Measurements from ENCODE around the gene SCARB1.

SCARB1 gene

GRCh38 chr12:124869059-124869665, 5.5 kb upstream of the SCARB1 start:
- peaks cover 2% of the 10 kb centered on the region; the same call in 1 of the 2 replicates for H3K4me1 ChIP-seq (ENCODE audit: control insufficient read depth, insufficient read depth, low read length)
- peak overlapping the region; percentile 8 for H3K27ac ChIP-seq (ENCODE audit: low read depth, low read length)
- H3K27me3 ChIP-seq (ENCODE audit: control insufficient read depth, insufficient read depth, low read length) = no peaks in the 10 kb centered on the region
- no peaks in the 10 kb centered on the region for H3K36me3 ChIP-seq (ENCODE audit: control insufficient read depth, insufficient read depth, low read length)
- H3K4me3 ChIP-seq (ENCODE audit: low read depth, low read length) = no peak overlapping the region
- no peaks in the 10 kb centered on the region for H3K9me3 ChIP-seq (ENCODE audit: control insufficient read depth, insufficient read depth, low read length)
- H3K9ac ChIP-seq (ENCODE audit: low read depth, low read length) = no peak overlapping the region

- no peak overlapping the region for H3K9ac ChIP-seq (ENCODE audit: low read depth, low read length)
- H3K27ac ChIP-seq (ENCODE audit: low read depth, low read length) = no peak overlapping the region
- peaks cover 3% of the 10 kb centered on the region; the same call in 1 of the 2 replicates for H3K4me1 ChIP-seq (ENCODE audit: control insufficient read depth, insufficient read depth, low read length)
- no peak overlapping the region for H3K4me3 ChIP-seq (ENCODE audit: low read depth, low read length)
- H3K9me3 ChIP-seq (ENCODE audit: control insufficient read depth, insufficient read depth, low read length) = no peaks in the 10 kb centered on the region
- no peaks in the 10 kb centered on the region for H3K27me3 ChIP-seq (ENCODE audit: control insufficient read depth, insufficient read depth, low read length)
- H3K36me3 ChIP-seq (ENCODE audit: control insufficient read depth, insufficient read depth, low read length) = no peaks in the 10 kb centered on the region
Measured at GRCh38 chr12:124868252-124869058, 4.8 kb upstream of the SCARB1 start.

- Histone ChIP-seq H3K9me3 (ENCODE audit: control insufficient read depth, insufficient read depth, low read length) (no peaks in the 10 kb centered on the region), H3K4me3 (ENCODE audit: low read depth, low read length) (no peak overlapping the region), H3K27me3 (ENCODE audit: control insufficient read depth, insufficient read depth, low read length) (no peaks in the 10 kb centered on the region), H3K36me3 (ENCODE audit: control insufficient read depth, insufficient read depth, low read length) (no peaks in the 10 kb centered on the region), H3K4me1 (ENCODE audit: control insufficient read depth, insufficient read depth, low read length) (peaks cover 3% of the 10 kb centered on the region; the same call in 1 of the 2 replicates), H3K27ac (ENCODE audit: low read depth, low read length) (no peak overlapping the region), H3K9ac (ENCODE audit: low read depth, low read length) (no peak overlapping the region)
Measured at GRCh38 chr12:124867401-124867930, 3.8 kb upstream of the SCARB1 start.

GRCh38 chr12:124866883-124867400, 3.3 kb upstream of the SCARB1 start:
- Histone ChIP-seq H3K9me3 (ENCODE audit: control insufficient read depth, insufficient read depth, low read length) (no peaks in the 10 kb centered on the region), H3K4me1 (ENCODE audit: control insufficient read depth, insufficient read depth, low read length) (peaks cover 3% of the 10 kb centered on the region; the same call in 1 of the 2 replicates), H3K9ac (ENCODE audit: low read depth, low read length) (no peak overlapping the region), H3K27me3 (ENCODE audit: control insufficient read depth, insufficient read depth, low read length) (no peaks in the 10 kb centered on the region), H3K27ac (ENCODE audit: low read depth, low read length) (no peak overlapping the region), H3K36me3 (ENCODE audit: control insufficient read depth, insufficient read depth, low read length) (no peaks in the 10 kb centered on the region), H3K4me3 (ENCODE audit: low read depth, low read length) (no peak overlapping the region)

GRCh38 chr12:124866195-124866882, 2.7 kb upstream of the SCARB1 start:
- H3K4me3 ChIP-seq (ENCODE audit: low read depth, low read length) = no peak overlapping the region
- H3K27me3 ChIP-seq (ENCODE audit: control insufficient read depth, insufficient read depth, low read length) = no peaks in the 10 kb centered on the region
- H3K9me3 ChIP-seq (ENCODE audit: control insufficient read depth, insufficient read depth, low read length) = no peaks in the 10 kb centered on the region
- H3K9ac ChIP-seq (ENCODE audit: low read depth, low read length) = no peak overlapping the region
- H3K27ac ChIP-seq (ENCODE audit: low read depth, low read length) = no peak overlapping the region
- H3K36me3 ChIP-seq (ENCODE audit: control insufficient read depth, insufficient read depth, low read length) = no peaks in the 10 kb centered on the region
- H3K4me1 ChIP-seq (ENCODE audit: control insufficient read depth, insufficient read depth, low read length) = peaks cover 3% of the 10 kb centered on the region; the same call in 1 of the 2 replicates

- no peak overlapping the region for H3K4me3 ChIP-seq (ENCODE audit: low read depth, low read length)
- no peak overlapping the region for H3K27ac ChIP-seq (ENCODE audit: low read depth, low read length)
- H3K9ac ChIP-seq (ENCODE audit: low read depth, low read length) = no peak overlapping the region
- no peaks in the 10 kb centered on the region for H3K27me3 ChIP-seq (ENCODE audit: control insufficient read depth, insufficient read depth, low read length)
- H3K36me3 ChIP-seq (ENCODE audit: control insufficient read depth, insufficient read depth, low read length) = peaks cover under 1% of the 10 kb centered on the region; the same call in 1 of the 2 replicates
- H3K9me3 ChIP-seq (ENCODE audit: control insufficient read depth, insufficient read depth, low read length) = no peaks in the 10 kb centered on the region
- peaks cover 3% of the 10 kb centered on the region; the same call in 1 of the 2 replicates for H3K4me1 ChIP-seq (ENCODE audit: control insufficient read depth, insufficient read depth, low read length)
Measured at GRCh38 chr12:124865728-124866127, 2.1 kb upstream of the SCARB1 start.

- peaks cover 3% of the 10 kb centered on the region; the same call in 1 of the 2 replicates for H3K4me1 ChIP-seq (ENCODE audit: control insufficient read depth, insufficient read depth, low read length)
- H3K9me3 ChIP-seq (ENCODE audit: control insufficient read depth, insufficient read depth, low read length) = no peaks in the 10 kb centered on the region
- H3K36me3 ChIP-seq (ENCODE audit: control insufficient read depth, insufficient read depth, low read length) = peaks cover 10% of the 10 kb centered on the region; the same call in 1 of the 2 replicates
- no peaks in the 10 kb centered on the region for H3K27me3 ChIP-seq (ENCODE audit: control insufficient read depth, insufficient read depth, low read length)
- H3K9ac ChIP-seq (ENCODE audit: low read depth, low read length) = 0 out of 2 replicates have a peak overlapping the region, but pooled peaks have one; percentile 2
- peak overlapping the region; percentile 31 for H3K4me3 ChIP-seq (ENCODE audit: low read depth, low read length)
- H3K27ac ChIP-seq (ENCODE audit: low read depth, low read length) = peak overlapping the region; percentile 9
Measured at GRCh38 chr12:124864326-124864752, 675 bp upstream of the SCARB1 start.

- Histone ChIP-seq H3K9me3 (ENCODE audit: control insufficient read depth, insufficient read depth, low read length) (no peaks in the 10 kb centered on the region), H3K4me1 (ENCODE audit: control insufficient read depth, insufficient read depth, low read length) (peaks cover 3% of the 10 kb centered on the region; the same call in 1 of the 2 replicates), H3K9ac (ENCODE audit: low read depth, low read length) (peak overlapping the region; percentile 44; the same call in 1 of the 2 replicates), H3K27ac (ENCODE audit: low read depth, low read length) (no peak overlapping the region), H3K27me3 (ENCODE audit: control insufficient read depth, insufficient read depth, low read length) (no peaks in the 10 kb centered on the region), H3K4me3 (ENCODE audit: low read depth, low read length) (peak overlapping the region; percentile 84), H3K36me3 (ENCODE audit: control insufficient read depth, insufficient read depth, low read length) (peaks cover 10% of the 10 kb centered on the region; the same call in 1 of the 2 replicates)
Measured at GRCh38 chr12:124862768-124863415, 772 bp downstream of the SCARB1 start.

- Histone ChIP-seq H3K9ac (ENCODE audit: low read depth, low read length) (no peak overlapping the region), H3K27me3 (ENCODE audit: control insufficient read depth, insufficient read depth, low read length) (no peaks in the 10 kb centered on the region), H3K36me3 (ENCODE audit: control insufficient read depth, insufficient read depth, low read length) (peaks cover 10% of the 10 kb centered on the region; the same call in 1 of the 2 replicates), H3K4me3 (ENCODE audit: low read depth, low read length) (no peak overlapping the region), H3K4me1 (ENCODE audit: control insufficient read depth, insufficient read depth, low read length) (peaks cover 3% of the 10 kb centered on the region; the same call in 1 of the 2 replicates), H3K27ac (ENCODE audit: low read depth, low read length) (no peak overlapping the region), H3K9me3 (ENCODE audit: control insufficient read depth, insufficient read depth, low read length) (no peaks in the 10 kb centered on the region)
Measured at GRCh38 chr12:124861898-124862676, 1.6 kb downstream of the SCARB1 start.
